Hepatocyte (in vitro differentiated cells): ENCODE measurements around the gene ITSN1. TPM values are rescaled to one million over a fixed set of nuclear protein-coding genes. Genes with fewer than 3 reads are reported as not detected.

Experiments
- DNase-seq: peaks from one replicate; pipeline ENCODE4 v3.0.0-alpha.2; 2016; ENCODE audit warnings: low spot score
- H2AFZ ChIP-seq: fragments of 200-600 bp; sonication (generic); 2 replicates; pipeline ENCODE4 v1.6.0; 2016; ENCODE audit warnings: antibody characterized with exemption, mild to moderate bottlenecking
- H3K27ac ChIP-seq: fragments of 200-600 bp; sonication (generic); 2 replicates; pipeline ENCODE4 v1.5.1; 2016; ENCODE audit warnings: mild to moderate bottlenecking
- H3K27me3 ChIP-seq: fragments of 200-600 bp; sonication (generic); 2 replicates; pipeline ENCODE4 v1.6.1; 2016
- H3K36me3 ChIP-seq: fragments of 200-600 bp; sonication (generic); replicated peaks from 2 replicates; pipeline ENCODE4 v1.5.1; 2016; ENCODE audit warnings: low read depth; ENCODE audit not compliant: insufficient read depth
- H3K4me1 ChIP-seq: fragments of 200-600 bp; sonication (generic); 2 replicates; pipeline ENCODE4 v1.5.1; 2016; ENCODE audit warnings: mild to moderate bottlenecking, moderate library complexity; ENCODE audit not compliant: insufficient read depth
- H3K4me2 ChIP-seq: fragments of 200-600 bp; sonication (generic); 2 replicates; pipeline ENCODE4 v1.6.0; 2016
- H3K4me3 ChIP-seq: fragments of 200-600 bp; sonication (generic); 2 replicates; pipeline ENCODE4 v1.5.1; 2016; ENCODE audit warnings: mild to moderate bottlenecking
- H3K79me2 ChIP-seq: fragments of 200-600 bp; sonication (generic); 2 replicates; pipeline ENCODE4 v1.6.0; 2017; ENCODE audit warnings: mild to moderate bottlenecking
- H3K9me2 ChIP-seq: fragments of 200-600 bp; sonication (generic); replicated peaks from 2 replicates; pipeline ENCODE4 v1.6.0; 2017; ENCODE audit warnings: mild to moderate bottlenecking; ENCODE audit not compliant: insufficient read depth
- H3K9me3 ChIP-seq: fragments of 200-600 bp; sonication (generic); 2 replicates; pipeline ENCODE4 v1.5.1; 2016; ENCODE audit warnings: low read depth, mild to moderate bottlenecking
- H4K20me1 ChIP-seq: fragments of 200-600 bp; sonication (generic); 2 replicates; pipeline ENCODE4 v1.6.0; 2016; ENCODE audit warnings: mild to moderate bottlenecking; ENCODE audit not compliant: insufficient read depth, poor library complexity, severe bottlenecking
- CTCF ChIP-seq: fragments of 200-600 bp; sonication (generic); IDR thresholded peaks from 2 replicates; pipeline ENCODE4 v1.5.1; 2016; ENCODE audit warnings: antibody characterized with exemption, mild to moderate bottlenecking; ENCODE audit not compliant: poor library complexity
- EZH2 ChIP-seq: fragments of 200-600 bp; sonication (generic); IDR thresholded peaks from 2 replicates; pipeline ENCODE4 v1.6.1; 2016; ENCODE audit warnings: antibody characterized with exemption, mild to moderate bottlenecking, borderline replicate concordance
- EZH2phosphoT487 ChIP-seq: fragments of 200-600 bp; sonication (generic); IDR thresholded peaks from one replicate; pipeline ENCODE4 v1.6.1; 2018; ENCODE audit warnings: antibody characterized with exemption, mild to moderate bottlenecking, low read depth, moderate library complexity; ENCODE audit not compliant: unreplicated experiment, severe bottlenecking
- WGBS: methylation state at CpG from one replicate; pipeline ENCODE4 v1.1.6; 2016; ENCODE audit warnings: low lambda C conversion rate; ENCODE audit errors: missing lambda C conversion rate; 5-methylcytosine and 5-hydroxymethylcytosine counted together
- polyA plus RNA-seq: library from polyadenylated mRNA; unstranded; fragments of >200 nt; fragmentation: Nextera tagmentation; extraction: Ambion mirVana; gene quantifications from 2 replicates; pipeline ENCODE4 v1.2.1, GENCODE V29; 2016
- total RNA-seq: library from RNA; depleted of rRNA; stranded (reverse); fragments of >200 nt; gene quantifications from 2 replicates; pipeline ENCODE4 v1.2.3, GENCODE V29; 2014

Gene ITSN1
- total and polyA plus RNA-seq, 2 experiments from 2014 or later, result 43.6 to 46.0 TPM

DNA sequence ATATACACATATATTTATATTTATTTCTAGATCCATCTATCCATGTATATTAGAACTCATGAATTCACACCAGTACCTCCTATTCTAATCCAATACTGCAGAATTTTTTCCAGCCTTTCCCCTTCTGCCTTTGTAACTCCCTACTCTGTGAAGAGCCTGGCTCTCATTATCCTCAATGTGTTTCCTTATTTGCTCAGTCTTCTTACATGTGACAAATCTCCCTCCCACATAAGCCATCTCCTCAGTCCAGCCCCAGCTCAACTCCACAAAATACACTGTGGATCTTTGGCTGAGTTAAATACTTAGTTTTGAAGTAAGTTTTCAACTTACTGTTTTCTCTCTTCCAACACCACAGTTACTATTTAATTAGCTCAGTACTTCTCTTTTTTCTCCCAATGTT lies 227.6 kb downstream of the ITSN1 start:
- Histone ChIP-seq H3K4me1 (no peaks in the 10 kb centered on the region), H3K4me3 (no peak overlapping the region), H3K79me2 (no peaks in the 10 kb centered on the region), H3K9me3 (no peaks in the 10 kb centered on the region), H3K4me2 (no peak overlapping the region), H3K36me3 (no peaks in the 10 kb centered on the region), H4K20me1 (no peaks in the 10 kb centered on the region), H3K27ac (no peak overlapping the region), H3K9me2 (no peaks in the 10 kb centered on the region), H3K27me3 (no peaks in the 10 kb centered on the region), H2AFZ (no peak overlapping the region)
- DNase-seq, result no peak
- TF ChIP-seq EZH2 (no peak), EZH2phosphoT487 (no peak), CTCF (no peak)

DNA sequence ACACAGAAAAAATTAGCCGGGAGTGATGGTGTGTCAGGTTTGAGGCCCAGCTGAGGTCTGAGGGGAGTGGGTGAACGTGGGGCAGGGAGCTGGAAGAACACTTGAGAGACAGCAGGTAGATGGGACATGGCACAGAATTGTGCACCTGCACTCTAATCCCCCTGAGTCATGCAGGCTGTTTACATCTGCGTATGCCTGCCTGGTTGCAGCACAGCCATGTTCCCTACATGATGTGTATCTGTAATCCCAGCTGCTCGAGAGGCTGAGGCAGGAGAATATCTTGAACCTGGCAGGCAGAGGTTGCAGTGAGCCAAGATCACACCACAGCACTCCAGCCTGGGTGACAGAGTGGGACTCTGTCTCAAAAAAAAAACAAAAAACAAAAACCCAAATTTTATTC lies 228.5 kb downstream of the ITSN1 start:
- Histone ChIP-seq H3K36me3 (no peaks in the 10 kb centered on the region), H3K4me2 (no peak overlapping the region), H3K9me2 (no peaks in the 10 kb centered on the region), H3K4me1 (no peaks in the 10 kb centered on the region), H2AFZ (no peak overlapping the region), H3K9me3 (no peaks in the 10 kb centered on the region), H3K27ac (no peak overlapping the region), H3K4me3 (no peak overlapping the region), H4K20me1 (no peaks in the 10 kb centered on the region), H3K79me2 (no peaks in the 10 kb centered on the region), H3K27me3 (no peaks in the 10 kb centered on the region)
- WGBS, result 76% methylated on average over 4 of the region's 4 CpGs
- DNase-seq, result no peak
- TF ChIP-seq EZH2 (no peak), EZH2phosphoT487 (no peak), CTCF (no peak)

GRCh38 chr21:33871171-33871570 lies 228.9 kb downstream of the ITSN1 start:
- H2AFZ ChIP-seq, result no peak overlapping the region
- H3K27me3 ChIP-seq, result no peaks in the 10 kb centered on the region
- H3K4me1 ChIP-seq, result no peaks in the 10 kb centered on the region
- H4K20me1 ChIP-seq, result no peaks in the 10 kb centered on the region
- TF ChIP-seq EZH2, result no peak
- TF ChIP-seq EZH2phosphoT487, result no peak
- TF ChIP-seq CTCF, result no peak
- no peak overlapping the region for H3K4me3 ChIP-seq
- H3K79me2 ChIP-seq, result no peaks in the 10 kb centered on the region
- H3K4me2 ChIP-seq, result no peak overlapping the region
- H3K27ac ChIP-seq, result no peak overlapping the region
- 96% methylated on average over 5 of the region's 5 CpGs for WGBS
- no peaks in the 10 kb centered on the region for H3K36me3 ChIP-seq
- no peaks in the 10 kb centered on the region for H3K9me2 ChIP-seq
- DNase-seq, result no peak
- no peaks in the 10 kb centered on the region for H3K9me3 ChIP-seq
